NCI-H1048 (cell line): Measurements from ENCODE around the gene CFAP53.
A peak's percentile ranks its signal among the peaks of the same experiment; 100 is the strongest.

Experiments used
- DNase-seq: peaks from one replicate; lab custom pipeline; 2025; lab: John Stamatoyannopoulos, UW

Gene CFAP53

DNA sequence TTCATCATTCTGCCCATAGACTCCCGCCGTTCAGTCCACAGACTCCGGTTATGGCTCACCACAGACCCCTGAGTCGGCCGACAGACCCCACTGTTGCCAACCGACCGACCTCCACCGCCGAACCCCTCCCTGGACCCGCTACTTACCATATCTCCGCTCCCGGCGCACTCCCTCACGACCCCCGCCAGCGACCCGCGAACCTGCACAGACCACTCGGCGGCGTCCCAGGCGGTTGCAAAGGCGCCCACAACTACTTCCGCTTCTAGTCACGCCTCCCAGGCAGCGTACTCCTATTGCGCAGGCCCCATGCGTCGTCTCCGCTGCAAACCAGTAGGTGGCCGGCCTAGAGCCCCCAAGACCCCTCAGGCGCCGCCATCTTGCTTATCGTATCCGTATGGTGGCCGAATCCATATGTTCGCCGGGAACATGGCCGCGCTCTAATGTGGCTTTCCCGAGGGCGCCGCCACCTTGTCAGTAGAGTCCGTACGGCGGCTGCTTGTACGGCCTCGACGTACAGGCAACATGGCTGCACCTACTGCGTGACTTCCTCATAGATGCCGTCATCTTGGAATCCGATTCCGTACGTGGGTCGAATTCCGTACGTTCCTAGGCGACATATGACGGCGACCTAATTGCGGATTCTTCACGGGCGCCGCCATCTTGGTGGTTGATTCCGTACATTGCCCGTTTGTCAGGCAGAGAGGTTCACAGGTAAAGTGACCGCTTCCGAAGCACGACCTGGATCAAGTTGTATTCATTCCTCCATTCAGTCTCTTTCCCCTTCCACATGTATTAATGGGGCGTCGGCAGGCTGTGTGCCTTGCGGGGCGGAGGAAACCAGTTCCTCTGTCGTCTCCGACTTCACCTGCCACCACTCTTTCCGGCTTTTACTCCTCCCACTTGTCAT, 21.4 kb upstream of the CFAP53 start, which contains the start of gene CXXC1:
TSS of gene CXXC1 (minus strand) at position 252 of the 907 bp plus-strand sequence. CDS start at position 149, 103 bp downstream.
- DNase-seq = peak; percentile 99

DNA sequence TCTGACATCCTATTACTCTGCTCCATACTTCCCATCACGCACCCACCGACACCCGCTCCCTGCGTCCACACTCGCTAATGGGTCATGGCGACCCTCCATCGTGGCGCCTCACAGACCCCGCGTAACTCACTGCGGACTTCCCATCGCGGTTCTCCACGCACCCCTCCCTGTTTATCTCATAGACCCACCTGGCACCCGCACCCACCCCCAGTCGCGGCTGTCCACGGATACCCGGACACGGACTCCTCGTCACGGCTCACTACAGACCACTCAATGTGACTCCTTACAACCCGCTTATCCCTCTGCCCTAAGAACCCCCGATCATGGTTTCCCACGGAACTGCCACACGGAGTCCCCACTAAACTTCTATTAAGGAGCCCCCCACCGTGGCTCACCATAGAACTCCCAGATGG, 20.7 kb upstream of the CFAP53 start:
- DNase-seq = no peak

GRCh38 chr18:50286391-50287027, 20.2 kb upstream of the CFAP53 start:
- DNase-seq = no peak

GRCh38 chr18:50285631-50286321, 19.5 kb upstream of the CFAP53 start:
- DNase-seq = no peak

GRCh38 chr18:50285071-50285470, 18.8 kb upstream of the CFAP53 start:
- no peak for DNase-seq

DNA sequence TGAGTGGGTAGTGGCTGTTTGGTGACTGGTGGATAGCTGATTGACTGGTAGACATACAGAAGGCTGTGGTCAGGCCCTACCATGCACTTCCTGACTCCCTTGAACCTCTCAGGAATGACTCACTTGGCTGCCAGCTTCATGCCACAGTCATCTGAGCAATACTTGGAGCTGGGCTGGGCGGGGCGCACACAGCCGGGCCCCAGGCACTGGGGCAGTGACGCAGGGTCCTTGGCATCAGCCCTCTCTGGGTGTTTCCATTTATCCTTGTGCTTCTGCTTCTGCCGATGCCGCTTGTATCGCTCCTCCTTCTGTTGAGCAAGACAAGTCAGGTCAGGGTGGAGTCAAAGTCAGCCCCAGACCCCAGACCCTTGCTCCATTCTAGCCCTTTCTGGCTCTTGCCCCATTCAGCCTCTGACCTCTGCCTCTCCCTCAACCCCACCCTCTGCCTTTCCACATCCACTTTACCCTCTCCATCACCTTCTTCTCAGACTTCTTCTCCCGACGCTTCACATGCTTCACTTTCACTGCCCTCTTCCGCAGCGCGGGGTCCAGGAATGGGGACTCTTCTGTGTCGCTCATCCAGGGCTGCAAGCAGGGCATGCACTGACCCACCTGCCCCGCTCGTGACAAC, 18.1 kb upstream of the CFAP53 start:
- no peak for DNase-seq

DNA sequence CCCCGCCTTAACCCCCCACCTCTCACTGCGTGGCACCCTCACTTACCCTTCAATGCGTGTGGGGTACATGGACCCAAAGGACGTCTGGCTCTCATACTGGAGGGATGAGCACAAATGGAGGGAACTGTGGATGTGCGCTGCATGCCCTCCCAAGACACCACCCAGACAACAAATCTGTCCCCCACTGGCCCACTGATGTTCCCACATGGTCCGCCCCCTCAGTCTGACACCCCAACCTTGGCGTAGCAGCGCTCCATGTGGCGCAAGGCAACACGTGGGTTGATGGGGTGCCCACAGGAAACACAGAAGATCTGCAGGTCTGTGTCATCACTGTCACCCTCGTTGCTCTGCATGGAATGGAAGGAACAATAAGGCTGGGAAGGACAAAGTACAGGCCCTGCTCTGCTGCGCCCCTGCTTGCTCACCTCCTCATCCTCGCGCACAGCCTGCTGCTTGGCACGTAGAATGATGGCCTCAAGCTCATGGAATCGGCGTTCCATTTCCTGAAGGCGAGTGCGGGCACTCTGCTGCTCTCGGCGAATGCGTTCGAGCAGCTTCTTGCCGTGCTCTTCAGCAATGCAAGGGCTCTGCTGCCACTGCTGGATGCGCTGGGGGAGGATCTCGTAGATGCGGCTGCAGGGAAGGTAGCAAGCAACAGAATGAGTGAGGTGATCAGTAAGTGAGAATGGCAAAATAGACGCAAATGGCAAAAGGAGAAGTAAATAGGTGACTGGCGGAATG, 17.3 kb upstream of the CFAP53 start:
- DNase-seq = no peak

- no peak for DNase-seq
These were observed 16.4 kb upstream of the CFAP53 start for GRCh38 chr18:50282521-50283335.

GRCh38 chr18:50281972-50282520, 15.8 kb upstream of the CFAP53 start:
- no peak for DNase-seq

DNA sequence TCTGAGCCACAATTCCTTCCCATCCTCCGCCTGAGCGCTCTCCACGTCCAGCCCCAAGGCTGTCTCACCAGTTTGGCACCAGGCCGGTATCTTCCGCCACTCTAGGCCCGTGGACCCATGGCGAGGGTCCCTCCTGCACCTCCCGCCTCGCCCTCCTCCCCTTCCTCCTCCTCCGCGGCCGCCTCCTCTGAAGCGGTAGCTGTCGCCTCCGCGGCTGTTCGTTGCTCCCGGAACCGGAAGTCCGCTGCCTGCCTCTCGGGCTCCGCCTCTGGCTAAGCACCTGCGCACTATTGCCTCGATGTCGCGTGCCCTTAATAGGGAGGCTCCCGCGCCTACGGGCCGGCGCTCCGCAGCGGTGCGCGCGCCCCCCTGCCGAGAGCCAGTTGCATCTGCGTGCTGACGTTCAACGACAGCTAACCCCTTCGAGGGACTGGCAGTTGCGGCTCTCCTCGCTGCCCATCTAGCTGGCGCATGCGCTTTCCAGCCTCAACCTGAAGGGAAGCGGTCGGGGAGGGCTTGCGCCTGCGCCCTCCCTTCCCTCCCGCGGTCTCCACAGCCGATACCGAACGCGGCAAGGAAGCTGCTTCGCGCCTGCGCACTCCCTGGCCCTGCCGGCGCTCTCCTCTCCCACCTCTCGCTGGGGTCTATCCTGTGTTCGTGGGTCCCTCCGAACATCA, 15.1 kb upstream of the CFAP53 start, which contains the start of gene MBD1:
TSS of gene MBD1 (minus strand) at position 229 of the 677 bp plus-strand sequence. CDS start 1,531 bp downstream, outside the sequence.
- DNase-seq = peak; percentile 99

- no peak for DNase-seq
These were observed 14.5 kb upstream of the CFAP53 start for GRCh38 chr18:50280707-50281294.

DNA sequence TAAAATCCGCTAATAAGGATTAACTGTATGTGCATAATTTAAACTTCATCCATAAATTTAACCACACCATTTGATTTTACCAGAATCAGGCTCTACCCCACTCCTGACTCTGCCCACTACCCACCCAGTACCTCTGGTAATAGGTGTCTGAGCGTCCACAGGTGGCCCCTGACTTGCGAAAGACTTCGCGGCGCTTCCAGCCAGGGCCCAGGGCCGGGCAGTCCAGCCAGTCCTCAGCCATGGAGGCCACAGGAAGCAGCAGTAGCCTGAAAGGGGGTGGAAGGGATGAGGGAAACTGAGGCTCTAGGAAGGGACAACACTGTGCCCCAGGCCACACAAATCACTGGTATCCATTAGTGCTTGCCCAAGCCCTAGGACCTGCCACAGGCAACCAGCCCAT, 13.5 kb upstream of the CFAP53 start:
- DNase-seq = no peak

DNA sequence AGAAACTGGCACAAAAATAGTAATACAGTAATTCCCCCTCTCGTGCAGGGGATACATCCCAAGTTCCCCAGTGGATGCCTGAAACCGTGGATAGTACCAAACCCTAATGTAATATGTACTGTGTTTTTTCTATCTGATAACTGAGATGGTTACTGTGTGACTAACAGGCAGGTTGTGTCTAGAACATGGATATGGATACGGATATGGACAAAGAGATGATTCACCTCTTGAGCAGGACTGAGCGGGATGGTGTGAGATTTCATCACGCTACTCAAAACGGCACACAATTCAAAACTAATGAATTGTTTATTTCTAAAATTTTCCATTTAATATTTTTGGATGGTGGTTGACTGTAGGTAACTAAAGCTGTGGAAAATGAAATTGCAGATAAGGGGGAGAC, 11.6 kb upstream of the CFAP53 start:
- DNase-seq = no peak

- DNase-seq = no peak
These were observed 10.2 kb upstream of the CFAP53 start for GRCh38 chr18:50276452-50276851.

GRCh38 chr18:50275503-50276036, 9.3 kb upstream of the CFAP53 start:
- no peak for DNase-seq

DNA sequence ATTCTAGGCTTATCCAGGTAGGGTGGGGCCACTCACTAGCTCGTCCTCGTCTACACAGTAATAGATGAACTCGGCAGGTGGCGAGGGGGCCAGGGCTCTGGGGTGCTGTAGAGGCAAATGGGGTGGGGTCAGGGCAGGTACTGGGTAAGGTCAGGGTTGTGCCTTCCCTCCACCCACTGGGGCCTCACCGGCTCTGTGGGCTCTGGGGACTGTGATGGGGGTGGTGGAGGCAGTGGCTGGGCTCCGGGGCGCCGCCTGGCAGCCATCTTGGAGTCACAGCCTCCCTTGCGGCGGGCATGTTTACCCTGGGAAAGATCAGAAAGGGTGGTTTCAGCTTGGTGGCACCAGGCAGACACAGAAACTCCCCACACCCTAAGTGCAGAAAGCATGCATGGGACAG, 8.6 kb upstream of the CFAP53 start:
- DNase-seq = no peak

DNA sequence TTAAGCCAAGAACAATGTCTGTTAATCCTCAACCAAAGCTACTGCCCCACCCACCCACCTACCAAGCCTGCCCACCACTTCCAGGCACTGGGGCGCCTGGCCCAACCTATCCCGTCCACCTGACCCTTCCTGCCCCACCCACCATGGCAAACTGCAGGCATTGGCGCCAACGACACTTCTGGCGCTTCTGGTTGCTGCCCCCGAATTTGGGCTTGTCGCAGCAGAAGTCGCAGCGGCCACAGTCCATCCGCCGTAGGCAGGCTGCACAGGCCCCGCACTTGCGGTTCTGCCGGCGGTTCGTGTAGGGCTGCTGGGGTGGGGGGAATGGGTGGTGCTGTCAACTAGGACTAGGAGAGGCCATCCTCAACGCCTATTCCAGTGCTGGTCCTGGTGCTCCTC, 7.7 kb upstream of the CFAP53 start:
- DNase-seq = no peak

GRCh38 chr18:50273203-50274043, 7.1 kb upstream of the CFAP53 start:
- DNase-seq = no peak
